IMR-90 (cell line): ENCODE results near the gene TET1. TPM values are rescaled to one million over a fixed set of nuclear protein-coding genes. Genes with fewer than 3 reads are reported as not detected.

Source experiments
- ATAC-seq: fragments of 200-7000 bp; cut with Tn5 transposase; 2 replicates; pipeline ENCODE4 v1.9.1; 2020; ENCODE audit warnings: low read depth, mild to moderate bottlenecking, moderate library complexity
- BruUV-seq: library from RNA; stranded (reverse); fragments of 400-500 nt; replicated peaks from 2 replicates; lab custom pipeline; 2021; lab: Mats Ljungman, UMichigan
- CTCF ChIA-PET: fragments of 300-600 bp; formaldehyde crosslinking; extraction: SDS; loops from one replicate; lab custom pipeline; 2021; ENCODE audit warnings: antibody characterized with exemption; lab: Yijun Ruan, JAX
- POLR2A ChIA-PET: fragments of 300-600 bp; sonication (Branson Sonifier 250); formaldehyde crosslinking; loops from one replicate; lab custom pipeline; 2022; ENCODE audit warnings: antibody characterized with exemption; ENCODE audit not compliant: unreplicated experiment; lab: Charles Lee
- DNase-seq: peaks from one replicate; pipeline ENCODE4 v3.0.0; 2013
- H2AFZ ChIP-seq: replicated peaks from 2 replicates; pipeline ENCODE3; 2013; ENCODE audit warnings: low read length, mild to moderate bottlenecking; ENCODE audit not compliant: poor library complexity
- H2AK5ac ChIP-seq: 2 replicates; pipeline ENCODE4 v1.6.1; 2013; ENCODE audit warnings: low read depth, low read length, inconsistent platforms
- H2AK9ac ChIP-seq: replicated peaks from 2 replicates; pipeline ENCODE3; 2013; ENCODE audit warnings: mild to moderate bottlenecking, low read depth, low read length, moderate library complexity; ENCODE audit not compliant: poor library complexity
- H2BK120ac ChIP-seq: 2 replicates; pipeline ENCODE4 v1.6.1; 2013; ENCODE audit warnings: low read depth, low read length, inconsistent platforms
- H2BK15ac ChIP-seq: 3 replicates; pipeline ENCODE4 v1.6.1; 2013; ENCODE audit warnings: low read depth, low read length, inconsistent platforms
- H2BK20ac ChIP-seq: 2 replicates; pipeline ENCODE4 v1.6.1; 2013; ENCODE audit warnings: low read depth, mild to moderate bottlenecking, inconsistent platforms, low read length, moderate library complexity
- H2BK5ac ChIP-seq: 2 replicates; pipeline ENCODE4 v1.6.1; 2013; ENCODE audit warnings: mild to moderate bottlenecking, low read depth, low read length, inconsistent platforms; ENCODE audit not compliant: poor library complexity, severe bottlenecking
- H3K14ac ChIP-seq: replicated peaks from 2 replicates; pipeline ENCODE4 v1.6.1; 2013; ENCODE audit warnings: low read depth, low read length, inconsistent platforms
- H3K18ac ChIP-seq: 2 replicates; pipeline ENCODE4 v1.6.1; 2013; ENCODE audit warnings: low read depth, low read length, control low read depth
- H3K23ac ChIP-seq: 2 replicates; pipeline ENCODE4 v1.6.1; 2013; ENCODE audit warnings: low read depth, low read length, inconsistent platforms
- H3K27ac ChIP-seq: 2 replicates; pipeline ENCODE4 v1.5.1; 2013; ENCODE audit warnings: mild to moderate bottlenecking, control low read depth, low read length; ENCODE audit not compliant: insufficient read depth
- H3K27me3 ChIP-seq: 2 replicates; pipeline ENCODE4 v1.6.1; 2013; ENCODE audit warnings: low read length; ENCODE audit not compliant: control insufficient read depth, insufficient read depth
- H3K36me3 ChIP-seq: 2 replicates; pipeline ENCODE4 v1.6.1; 2013; ENCODE audit warnings: low read length, mixed read lengths; ENCODE audit not compliant: control insufficient read depth, insufficient read depth
- H3K4ac ChIP-seq: 2 replicates; pipeline ENCODE4 v1.6.1; 2013; ENCODE audit warnings: low read depth, low read length, inconsistent platforms
- H3K4me1 ChIP-seq: 2 replicates; pipeline ENCODE4 v1.6.1; 2013; ENCODE audit warnings: low read length, mixed read lengths; ENCODE audit not compliant: control insufficient read depth, insufficient read depth
- H3K4me2 ChIP-seq: 2 replicates; pipeline ENCODE4 v1.6.1; 2013; ENCODE audit warnings: low read depth, mild to moderate bottlenecking, control low read depth, low read length, moderate library complexity
- H3K4me3 ChIP-seq: 2 replicates; pipeline ENCODE4 v1.5.1; 2013; ENCODE audit warnings: low read depth, mild to moderate bottlenecking, control low read depth, low read length, moderate library complexity; ENCODE audit not compliant: insufficient read depth
- H3K56ac ChIP-seq: 2 replicates; pipeline ENCODE4 v1.6.1; 2013; ENCODE audit warnings: low read length, inconsistent platforms; ENCODE audit not compliant: insufficient read depth; ENCODE audit errors: extremely low read depth
- H3K79me1 ChIP-seq, 2 experiments: 2 replicates each; pipeline ENCODE4 v1.6.1; 2013; ENCODE audit warnings: low read length in 2 of 2, inconsistent platforms in 1 of 2, low read depth in 1 of 2
- H3K9ac ChIP-seq: 2 replicates; pipeline ENCODE4 v1.6.1; 2013; ENCODE audit warnings: low read depth, low read length, control low read depth
- H3K9me1 ChIP-seq: 2 replicates; pipeline ENCODE4 v1.6.1; 2013; ENCODE audit warnings: low read length, inconsistent platforms; ENCODE audit not compliant: insufficient read depth
- H3K9me3 ChIP-seq: 2 replicates; pipeline ENCODE4 v1.6.1; 2013; ENCODE audit warnings: low read length; ENCODE audit not compliant: control insufficient read depth, insufficient read depth
- H4K20me1 ChIP-seq: 2 replicates; pipeline ENCODE4 v1.6.1; 2013; ENCODE audit warnings: low read length, inconsistent platforms; ENCODE audit not compliant: insufficient read depth
- H4K5ac ChIP-seq: 2 replicates; pipeline ENCODE4 v1.6.1; 2013; ENCODE audit warnings: mild to moderate bottlenecking, low read depth, low read length, control low read depth
- H4K8ac ChIP-seq, 2 experiments: 2 replicates each; pipeline ENCODE4 v1.6.1; 2013; ENCODE audit warnings: low read depth in 2 of 2, low read length in 2 of 2, control low read depth in 1 of 2, inconsistent platforms in 1 of 2
- H4K91ac ChIP-seq: 2 replicates; pipeline ENCODE4 v1.6.1; 2013; ENCODE audit warnings: low read depth, low read length, inconsistent platforms; ENCODE audit not compliant: insufficient read depth
- FOS ChIP-seq: fragments of 150-350 bp; IDR thresholded peaks from 2 replicates; pipeline ENCODE4 v1.6.1; 2016; ENCODE audit warnings: low read depth, low read length
- MAZ ChIP-seq: IDR thresholded peaks from 2 replicates; pipeline ENCODE4 v1.6.1; 2012; ENCODE audit warnings: low read depth, mild to moderate bottlenecking, low read length, improper control_type of control experiment, moderate library complexity, borderline replicate concordance
- NFE2L2 ChIP-seq: fragments of 150-350 bp; IDR thresholded peaks from 2 replicates; pipeline ENCODE4 v1.6.1; 2016; ENCODE audit warnings: low read depth, mild to moderate bottlenecking, low read length
- RAD21 ChIP-seq: IDR thresholded peaks from 2 replicates; pipeline ENCODE4 v1.6.1; 2012; ENCODE audit warnings: low read length, improper control_type of control experiment
- SMC3 ChIP-seq: fragments of 150-350 bp; IDR thresholded peaks from 2 replicates; pipeline ENCODE4 v1.6.1; 2016; ENCODE audit warnings: low read depth, mild to moderate bottlenecking, antibody characterized with exemption, low read length, moderate library complexity
- WGBS, 2 experiments: methylation state at CpG; one replicate each; pipeline versions ENCODE4 v1.1.5 to v1.1.7; 2013; ENCODE audit warnings: missing lambda C conversion rate in 2 of 2; ENCODE audit not compliant: insufficient read length in 1 of 2; ENCODE audit errors: extremely low coverage in 2 of 2; 5-methylcytosine and 5-hydroxymethylcytosine counted together
- dilution Hi-C: fragments of 300-500 bp; cut with HindIII; formaldehyde crosslinking; loops from one replicate; pipeline ENCODE4 v1.14.3; 2018; ENCODE audit warnings: low sequenced_read_pairs; ENCODE audit not compliant: unreplicated experiment
- in situ Hi-C: fragments of 300-500 bp; cut with MboI; formaldehyde crosslinking; loops from 3 replicates; pipeline ENCODE4 v1.14.3; 2019; ENCODE audit warnings: low sequenced_read_pairs, inconsistent platforms, mixed read lengths
- intact Hi-C: fragments of 100-400 bp; cut with micrococcal nuclease; formaldehyde crosslinking; loops from 2 replicates; pipeline ENCODE4 v1.10.0; 2022
- polyA plus RNA-seq, 3 experiments: library from polyadenylated mRNA; depleted of rRNA; stranded (reverse); fragments of >200 nt; gene quantifications; 2 replicates each; pipeline ENCODE4 v1.2.3, GENCODE V29; 2012; ENCODE audit warnings: low replicate concordance in 1 of 3
- total RNA-seq: library from RNA; depleted of rRNA; stranded (reverse); fragments of >200 nt; gene quantifications from 2 replicates; pipeline ENCODE4 v1.2.3, GENCODE V29; 2012
- TF ChIP-seq, protein P1 (sequence below): conservative IDR thresholded peaks from 2 replicates; pipeline ENCODE4 v1.5.1; 2012; ENCODE audit warnings: mild to moderate bottlenecking, low read depth, low read length, improper control_type of control experiment

Gene TET1
- total and polyA plus RNA-seq, 2 of the 4 experiments (the other 2 are of a cell fraction): 1.0 to 4.3 TPM

DNA sequence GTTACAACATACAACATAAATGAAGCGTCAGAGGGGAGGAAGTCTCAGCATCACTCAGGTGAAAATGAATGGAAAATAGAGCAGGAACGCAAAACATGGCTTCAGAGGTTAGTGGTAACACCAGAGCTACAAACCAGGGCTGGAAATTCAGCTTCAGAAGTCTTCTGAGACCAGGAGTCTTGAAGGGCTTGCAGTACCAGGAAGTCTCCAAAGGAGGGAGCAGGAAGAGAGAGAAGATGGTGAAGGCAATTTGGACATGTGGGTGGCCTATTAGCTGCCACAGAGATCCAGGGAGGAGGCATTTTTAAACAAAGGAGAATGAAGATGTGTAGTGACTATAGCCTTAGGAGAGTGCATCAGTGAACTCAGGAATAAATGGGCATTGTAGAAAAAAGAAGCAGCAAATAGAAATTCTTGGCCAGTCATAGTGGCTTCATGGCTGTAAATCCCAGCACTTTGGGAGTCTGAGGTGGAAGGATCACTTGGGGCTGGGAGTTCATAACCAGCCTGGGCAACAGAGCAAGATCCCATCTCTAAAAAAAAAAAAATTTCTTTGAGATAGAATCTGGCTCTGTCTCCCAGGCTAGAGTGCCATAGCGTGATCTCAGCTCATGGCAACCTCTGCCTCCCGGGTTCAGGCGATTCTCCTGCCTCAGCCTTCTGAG, 9.3 kb upstream of the TET1 start:
- Histone ChIP-seq H3K14ac (no peak overlapping the region), H3K9me1 (no peaks in the 10 kb centered on the region; the same call in none of the 2 replicates), H3K4me3 (no peak overlapping the region), H2AK5ac (peak overlapping the region; percentile 57; the same call in 1 of the 2 replicates), H3K27ac (no peak overlapping the region), H3K9ac (no peak overlapping the region), H3K4ac (peak overlapping the region; percentile 34; the same call in 1 of the 2 replicates), H3K18ac (no peak overlapping the region), H2BK120ac (peak overlapping the region; percentile 9; the same call in 1 of the 2 replicates), H2AK9ac (no peak overlapping the region), H3K36me3 (no peaks in the 10 kb centered on the region), H2BK5ac (no peak overlapping the region), H2AFZ (peak overlapping the region; percentile 44), H3K56ac (no peak overlapping the region), H4K8ac (peak overlapping the region in 1 of 2 experiments; percentile 23; a peak in 2 of 4 replicates), H3K4me1 (peaks cover 8% of the 10 kb centered on the region), H2BK15ac (peak overlapping the region; percentile 51; the same call in 2 of the 3 replicates), H4K5ac (no peak overlapping the region), H3K9me3 (no peaks in the 10 kb centered on the region), H3K79me1 (0 out of 4 replicates have a peak, but pooled peaks cover 0 to 3% of the 10 kb centered on the region in 2 experiments), H2BK20ac (peak overlapping the region; percentile 16; the same call in 1 of the 2 replicates), H3K23ac (no peak overlapping the region), H4K91ac (no peak overlapping the region; the same call in 1 of the 2 replicates), H4K20me1 (no peaks in the 10 kb centered on the region), H3K27me3 (no peaks in the 10 kb centered on the region), H3K4me2 (no peak overlapping the region)
- TF ChIP-seq, protein P1, sequence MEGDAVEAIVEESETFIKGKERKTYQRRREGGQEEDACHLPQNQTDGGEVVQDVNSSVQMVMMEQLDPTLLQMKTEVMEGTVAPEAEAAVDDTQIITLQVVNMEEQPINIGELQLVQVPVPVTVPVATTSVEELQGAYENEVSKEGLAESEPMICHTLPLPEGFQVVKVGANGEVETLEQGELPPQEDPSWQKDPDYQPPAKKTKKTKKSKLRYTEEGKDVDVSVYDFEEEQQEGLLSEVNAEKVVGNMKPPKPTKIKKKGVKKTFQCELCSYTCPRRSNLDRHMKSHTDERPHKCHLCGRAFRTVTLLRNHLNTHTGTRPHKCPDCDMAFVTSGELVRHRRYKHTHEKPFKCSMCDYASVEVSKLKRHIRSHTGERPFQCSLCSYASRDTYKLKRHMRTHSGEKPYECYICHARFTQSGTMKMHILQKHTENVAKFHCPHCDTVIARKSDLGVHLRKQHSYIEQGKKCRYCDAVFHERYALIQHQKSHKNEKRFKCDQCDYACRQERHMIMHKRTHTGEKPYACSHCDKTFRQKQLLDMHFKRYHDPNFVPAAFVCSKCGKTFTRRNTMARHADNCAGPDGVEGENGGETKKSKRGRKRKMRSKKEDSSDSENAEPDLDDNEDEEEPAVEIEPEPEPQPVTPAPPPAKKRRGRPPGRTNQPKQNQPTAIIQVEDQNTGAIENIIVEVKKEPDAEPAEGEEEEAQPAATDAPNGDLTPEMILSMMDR: peak; percentile 73
- peak; percentile 76 for TF ChIP-seq SMC3
- TF ChIP-seq MAZ: no peak
- TF ChIP-seq RAD21: peak; percentile 74
- no peak for TF ChIP-seq FOS
- TF ChIP-seq NFE2L2: no peak
- CTCF ChIA-PET: interaction anchor here (0.6 to 1.7 kb wide), 8 partner anchors 8 to 194 kb away, joined by 3 to 10 read pairs (median 4); partner anchors contain the start of gene TET1
- in situ Hi-C loops (no loop called here), dilution Hi-C loops (no loop called here), intact Hi-C loops (loop anchor here (2.0 kb wide), 1 partner anchor 170 kb away; the partner anchor contains the start of gene CCAR1)
- peak; percentile 96 for ATAC-seq
- WGBS, 2 experiments: 96% methylated on average over 3 of the region's 5 CpGs; no CpG with 5 or more reads in 1 of the 2 experiments
- no TSS peak for BruUV-seq
- peak; percentile 82 for DNase-seq
- POLR2A ChIA-PET: interaction anchor here (0.6 kb wide), 1 partner anchor 1595 kb away, joined by 3 read pairs; the partner anchor contains the start of gene TYSND1
